Measurements from ENCODE around the gene NFU1. TPM values are rescaled to one million over a fixed set of nuclear protein-coding genes. Genes with fewer than 3 reads are reported as not detected.
A peak's percentile ranks its signal among the peaks of the same experiment; 100 is the strongest.

The NFU1 gene
- total and polyA plus RNA-seq, 2 experiments from 2014 or later: 39.9 to 102 TPM

DNA sequence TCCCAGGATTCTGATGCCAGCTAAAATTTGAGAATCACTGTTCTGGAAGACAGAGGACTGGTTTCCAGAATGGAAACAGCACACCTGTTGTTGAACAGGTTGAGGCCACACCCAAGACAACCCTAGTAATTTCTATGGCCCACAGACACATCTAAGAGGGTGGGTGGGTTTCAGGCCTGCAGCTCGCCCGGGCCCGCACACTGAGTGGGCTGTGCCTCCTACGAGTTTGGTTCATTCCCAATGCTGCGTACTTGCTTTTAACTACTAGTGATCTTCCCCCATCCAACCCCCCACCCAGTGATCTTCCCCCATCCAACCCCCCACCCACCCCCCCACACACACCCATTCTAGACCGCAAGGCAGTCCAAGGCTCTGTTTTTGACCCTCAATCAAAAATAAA, 1.3 kb upstream of the NFU1 start:
- Histone ChIP-seq H3F3A (replicated peaks; ENCODE audit: low read depth) (peaks cover 5% of the 10 kb centered on the region), H4K20me1 (replicated peaks; ENCODE audit: insufficient read depth) (no peaks in the 10 kb centered on the region), H2AFZ (no peak overlapping the region), H3K4me1 (ENCODE audit: insufficient read depth) (peaks cover 26% of the 10 kb centered on the region), H3K79me2 (replicated peaks; ENCODE audit: insufficient read depth) (no peaks in the 10 kb centered on the region; the same call in 1 of the 2 replicates), H3K36me3 (ENCODE audit: insufficient read depth) (no peaks in the 10 kb centered on the region), H3K4me3 (no peak overlapping the region), H3K27me3 (ENCODE audit: insufficient read depth) (no peaks in the 10 kb centered on the region), H3K9me2 (ENCODE audit: insufficient read depth) (peaks cover 7% of the 10 kb centered on the region; the same call in 1 of the 2 replicates), H3K27ac (ENCODE audit: low read depth) (no peak overlapping the region), H3K4me2 (no peak overlapping the region)
- Mint-ChIP-seq H3K27ac (no peak overlapping the region), H3K9me3 (0 out of 3 replicates have a peak, but pooled peaks cover 5% of the 10 kb centered on the region), H3K36me3 (ENCODE audit: low read depth) (no peaks in the 10 kb centered on the region; the same call in 2 of the 3 replicates), H3K4me1 (peaks cover 31% of the 10 kb centered on the region), H3K27me3 (ENCODE audit: insufficient read depth, low read depth, poor library complexity) (peaks cover 11% of the 10 kb centered on the region), H3K4me3 (no peak overlapping the region)
- TF ChIP-seq JUNB (IDR thresholded peaks at IDR 0.05; ENCODE audit: unreplicated experiment): no peak
- TF ChIP-seq, protein P1, sequence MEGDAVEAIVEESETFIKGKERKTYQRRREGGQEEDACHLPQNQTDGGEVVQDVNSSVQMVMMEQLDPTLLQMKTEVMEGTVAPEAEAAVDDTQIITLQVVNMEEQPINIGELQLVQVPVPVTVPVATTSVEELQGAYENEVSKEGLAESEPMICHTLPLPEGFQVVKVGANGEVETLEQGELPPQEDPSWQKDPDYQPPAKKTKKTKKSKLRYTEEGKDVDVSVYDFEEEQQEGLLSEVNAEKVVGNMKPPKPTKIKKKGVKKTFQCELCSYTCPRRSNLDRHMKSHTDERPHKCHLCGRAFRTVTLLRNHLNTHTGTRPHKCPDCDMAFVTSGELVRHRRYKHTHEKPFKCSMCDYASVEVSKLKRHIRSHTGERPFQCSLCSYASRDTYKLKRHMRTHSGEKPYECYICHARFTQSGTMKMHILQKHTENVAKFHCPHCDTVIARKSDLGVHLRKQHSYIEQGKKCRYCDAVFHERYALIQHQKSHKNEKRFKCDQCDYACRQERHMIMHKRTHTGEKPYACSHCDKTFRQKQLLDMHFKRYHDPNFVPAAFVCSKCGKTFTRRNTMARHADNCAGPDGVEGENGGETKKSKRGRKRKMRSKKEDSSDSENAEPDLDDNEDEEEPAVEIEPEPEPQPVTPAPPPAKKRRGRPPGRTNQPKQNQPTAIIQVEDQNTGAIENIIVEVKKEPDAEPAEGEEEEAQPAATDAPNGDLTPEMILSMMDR (conservative IDR thresholded peaks at IDR 0.05; ENCODE audit: low read depth in 2 of 2): no peak
- no peak for TF ChIP-seq EZH2 (IDR thresholded peaks at IDR 0.05; ENCODE audit: low read depth, unreplicated experiment)
- no peak for TF ChIP-seq NANOG (IDR thresholded peaks at IDR 0.05; ENCODE audit: borderline replicate concordance)
- TF ChIP-seq CREB1 (CRISPR knock-in tag; IDR thresholded peaks at IDR 0.05; ENCODE audit: low read depth): no peak
- no peak for TF ChIP-seq ZNF331 (CRISPR knock-in tag; IDR thresholded peaks at IDR 0.05; ENCODE audit: low read depth)
- ATAC-seq: no peak
- no peak for DNase-seq (ENCODE audit: low spot score)

DNA sequence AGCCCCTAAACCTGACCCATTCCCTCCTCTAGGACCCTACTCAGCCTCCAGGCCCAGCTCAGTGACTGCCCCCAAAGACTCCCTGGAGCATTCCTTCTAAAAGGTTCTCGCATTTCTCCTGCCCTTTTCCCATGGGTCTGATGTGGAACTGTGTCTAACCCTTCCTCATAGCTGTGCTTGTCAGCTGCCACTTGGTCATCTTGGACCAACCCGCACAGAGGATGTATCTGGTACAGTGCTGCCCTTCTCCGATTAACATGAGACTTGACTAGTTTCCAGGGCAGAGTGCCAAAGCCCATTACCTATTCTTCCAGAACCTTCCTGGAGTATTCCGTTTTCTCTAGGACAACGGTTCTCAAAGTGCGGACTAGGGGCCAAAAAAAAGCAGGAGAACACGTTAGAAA, 518 bp upstream of the NFU1 start:
- Histone ChIP-seq H3F3A (replicated peaks; ENCODE audit: low read depth) (peaks cover 5% of the 10 kb centered on the region), H3K4me1 (ENCODE audit: insufficient read depth) (peaks cover 26% of the 10 kb centered on the region), H3K27me3 (ENCODE audit: insufficient read depth) (no peaks in the 10 kb centered on the region), H3K4me2 (peak overlapping the region; percentile 80), H3K9me2 (ENCODE audit: insufficient read depth) (peaks cover 7% of the 10 kb centered on the region; the same call in 1 of the 2 replicates), H3K79me2 (replicated peaks; ENCODE audit: insufficient read depth) (no peaks in the 10 kb centered on the region; the same call in 1 of the 2 replicates), H3K27ac (ENCODE audit: low read depth) (peak overlapping the region; percentile 96), H3K36me3 (ENCODE audit: insufficient read depth) (no peaks in the 10 kb centered on the region), H3K4me3 (peak overlapping the region; percentile 62), H4K20me1 (replicated peaks; ENCODE audit: insufficient read depth) (no peaks in the 10 kb centered on the region), H2AFZ (peak overlapping the region; percentile 97)
- peak overlapping the region; percentile 98 for H3K27ac Mint-ChIP-seq
- TF ChIP-seq ZNF462 (CRISPR knock-in tag; IDR thresholded peaks at IDR 0.05) (0 out of 2 replicates have a peak, but pooled peaks have one; percentile 24), CREB1 (CRISPR knock-in tag; IDR thresholded peaks at IDR 0.05; ENCODE audit: low read depth) (no peak)
- TF ChIP-seq, protein P1 (conservative IDR thresholded peaks at IDR 0.05; ENCODE audit: low read depth in 2 of 2): no peak; a peak in 1 of 4 replicates
- peaks cover 11% of the 10 kb centered on the region for H3K27me3 Mint-ChIP-seq (ENCODE audit: insufficient read depth, low read depth, poor library complexity)
- no peaks in the 10 kb centered on the region; the same call in 2 of the 3 replicates for H3K36me3 Mint-ChIP-seq (ENCODE audit: low read depth)
- peak overlapping the region; percentile 95 for H3K4me3 Mint-ChIP-seq
- peaks cover 29% of the 10 kb centered on the region for H3K4me1 Mint-ChIP-seq
- ATAC-seq (peak; percentile 42), DNase-seq (ENCODE audit: low spot score) (no peak)
- H3K9me3 Mint-ChIP-seq: 0 out of 3 replicates have a peak, but pooled peaks cover 5% of the 10 kb centered on the region

All from GM23338 (cell line).